Adrenal gland (tissue), 5 donors: Measurements from ENCODE around the gene GLCCI1.

Experiments used
- CTCF ChIP-seq, 6 experiments: fragments of 450-650 bp in 4 of 6; fragments of 200-600 bp in 2 of 6; sonication (generic) in 1 of 6; IDR thresholded peaks; 1 replicate in 5 of 6; 2 replicates in 1 of 6; pipeline versions ENCODE4 v1.5.1 to v1.8.0; 2016 to 2021; ENCODE audit warnings: antibody characterized with exemption in 6 of 6, mild to moderate bottlenecking in 2 of 6, moderate library complexity in 1 of 6
- POLR2A ChIP-seq, 2 donors: fragments of 450-650 bp; IDR thresholded peaks; one replicate each; pipeline ENCODE4 v1.6.1; 2017; ENCODE audit warnings: antibody characterized with exemption in 2 of 2, mild to moderate bottlenecking in 2 of 2, moderate library complexity in 1 of 2
- donor health status: DM: no; HTN: no; CAD: no.

GRCh38 chr7:8113184-8113583, 144.6 kb downstream of the GLCCI1 start:
- TF ChIP-seq CTCF (IDR thresholded peaks at IDR 0.05) (no peak), POLR2A (IDR thresholded peaks at IDR 0.05) (no peak)
